HG03521 (cell line): Measurements from ENCODE around the gene CLEC4M.
"Not testable (repeated sequence)": the region's sequence is repeated elsewhere in the genome, so short reads cannot be mapped to it uniquely, and the experiment has no call there.

Source experiments
- ATAC-seq: cut with Tn5 transposase; IDR thresholded peaks from one replicate; pipeline ENCODE4 v1.9.1; 2021; ENCODE audit warnings: mild to moderate bottlenecking, moderate library complexity; ENCODE audit not compliant: unreplicated experiment

Gene CLEC4M

DNA sequence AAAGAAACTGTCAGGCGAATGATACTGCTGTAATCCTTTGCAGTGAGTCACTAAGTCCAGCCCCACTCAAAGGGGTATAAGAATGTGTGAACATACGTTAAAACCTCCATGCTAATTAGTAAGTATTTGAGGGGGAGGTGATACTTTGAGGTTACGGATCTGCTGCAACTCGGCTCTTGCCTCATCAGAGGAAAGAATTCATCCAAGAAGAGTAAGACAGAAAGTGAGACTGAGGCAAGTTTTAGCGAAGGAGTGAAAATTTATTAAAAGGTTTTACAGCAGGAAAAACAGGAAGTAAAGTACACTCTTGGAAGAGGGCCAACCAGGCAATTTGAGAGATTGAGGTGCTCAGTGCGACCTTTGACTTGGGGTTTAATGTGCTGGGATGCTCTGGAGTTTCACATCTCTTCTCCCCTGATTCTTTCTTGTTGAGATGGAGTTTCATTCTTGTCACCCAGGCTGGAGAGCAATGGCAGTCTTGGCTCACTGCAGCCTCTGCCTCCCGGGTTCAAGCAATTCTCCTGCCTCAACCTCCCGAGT, 9.8 kb downstream of the CLEC4M start:
- ATAC-seq: no peak

DNA sequence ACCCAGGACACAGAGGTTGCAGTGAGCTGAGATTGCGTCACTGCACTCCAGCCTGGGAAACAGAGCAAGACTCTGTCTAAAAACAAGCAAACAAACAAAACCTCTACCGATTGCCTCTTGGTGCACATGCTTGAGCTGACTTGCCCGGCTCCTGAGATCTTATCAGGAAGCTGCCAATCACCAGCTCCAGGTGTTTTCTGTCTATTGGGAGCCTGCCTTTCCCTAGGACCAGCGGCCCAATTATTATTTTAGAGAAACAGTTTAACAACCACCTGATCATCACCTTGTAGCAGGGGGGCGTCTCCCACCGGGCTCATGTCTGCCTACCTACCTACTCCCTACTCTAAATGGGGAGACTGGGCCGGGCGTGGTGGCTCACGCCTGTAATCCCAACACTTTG, 10.8 kb downstream of the CLEC4M start:
- ATAC-seq: no peak

DNA sequence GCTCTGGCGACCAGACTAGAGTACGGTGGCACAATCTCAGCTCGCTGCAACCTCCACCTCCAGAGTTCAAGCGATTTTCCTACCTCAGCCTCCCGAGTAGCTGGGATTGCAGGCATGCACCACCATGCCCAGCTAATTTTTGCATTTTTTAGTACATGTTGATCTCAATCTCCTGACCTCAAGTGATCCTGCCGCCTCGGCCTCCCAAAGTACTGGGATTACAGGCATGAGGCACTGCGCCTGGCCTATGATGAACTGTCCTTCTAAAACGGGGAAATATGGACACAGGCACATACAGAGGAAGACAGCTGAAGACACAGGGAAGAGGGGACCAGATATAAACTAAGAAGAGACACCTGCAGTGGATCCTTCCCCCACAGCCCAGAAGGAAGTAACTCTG, 12.7 kb downstream of the CLEC4M start:
- ATAC-seq: no peak

DNA sequence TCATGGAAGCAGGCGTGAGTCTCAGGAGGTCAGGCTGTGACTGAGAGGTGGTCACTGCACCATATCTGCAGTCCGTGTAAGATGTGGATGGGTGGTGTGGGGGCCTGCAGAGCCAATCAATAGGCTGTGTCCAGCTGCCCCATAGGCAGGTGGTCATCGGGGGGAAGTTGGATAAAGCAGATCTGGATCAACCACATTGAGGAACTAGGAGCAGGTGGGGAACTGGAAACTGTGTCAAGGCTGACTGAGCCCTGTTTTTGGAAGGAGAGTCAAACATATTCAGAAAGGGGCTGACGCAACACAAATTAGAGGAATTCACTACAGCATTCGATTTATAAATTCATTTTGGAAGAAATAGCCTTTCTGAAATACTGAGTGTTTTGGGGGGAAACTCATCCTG, 15.0 kb downstream of the CLEC4M start:
- ATAC-seq: no peak

GRCh38 chr19:7779631-7780486, 16.8 kb downstream of the CLEC4M start:
- ATAC-seq: no peak

DNA sequence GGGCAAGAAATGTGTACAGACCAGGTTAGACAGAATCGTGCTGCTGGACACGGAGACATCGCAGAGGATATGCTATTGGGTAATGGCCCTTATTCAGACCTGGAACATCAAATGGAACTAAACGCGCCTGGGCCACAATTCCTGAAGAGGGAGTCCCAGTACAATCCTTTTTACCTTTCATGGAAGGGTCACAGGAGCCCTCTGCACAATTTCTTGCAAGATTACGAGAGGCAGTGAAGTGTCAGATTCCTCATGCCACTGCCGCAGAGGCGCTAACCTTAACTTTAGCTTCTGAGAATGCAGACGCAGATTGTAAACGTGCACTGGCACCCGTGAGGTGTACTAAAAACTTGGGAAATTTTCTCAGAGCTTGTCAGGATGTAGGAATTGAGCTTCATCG, 18.1 kb downstream of the CLEC4M start:
- ATAC-seq: no peak

DNA sequence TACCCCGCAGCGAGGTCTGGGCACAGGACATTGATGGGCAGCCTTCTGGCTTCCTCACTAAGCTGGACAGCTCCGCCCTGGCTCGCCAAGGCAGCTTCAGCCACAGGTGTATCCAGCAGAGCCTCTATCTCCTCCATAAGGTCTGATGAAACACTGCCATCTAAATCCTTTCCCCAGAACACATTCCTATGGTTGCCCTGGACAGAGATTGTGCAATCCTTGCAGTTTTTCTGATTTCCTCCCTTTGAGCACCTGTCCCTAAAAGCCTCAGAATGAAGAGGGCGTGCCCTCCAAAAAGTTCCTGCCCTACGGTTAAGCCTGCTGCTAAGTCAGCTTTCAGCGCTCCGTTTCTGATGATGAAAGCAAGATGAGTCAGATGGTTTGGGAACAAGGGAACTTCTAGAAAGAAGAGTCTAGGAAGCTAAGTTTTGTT, 21.0 kb downstream of the CLEC4M start:
- no peak for ATAC-seq

DNA sequence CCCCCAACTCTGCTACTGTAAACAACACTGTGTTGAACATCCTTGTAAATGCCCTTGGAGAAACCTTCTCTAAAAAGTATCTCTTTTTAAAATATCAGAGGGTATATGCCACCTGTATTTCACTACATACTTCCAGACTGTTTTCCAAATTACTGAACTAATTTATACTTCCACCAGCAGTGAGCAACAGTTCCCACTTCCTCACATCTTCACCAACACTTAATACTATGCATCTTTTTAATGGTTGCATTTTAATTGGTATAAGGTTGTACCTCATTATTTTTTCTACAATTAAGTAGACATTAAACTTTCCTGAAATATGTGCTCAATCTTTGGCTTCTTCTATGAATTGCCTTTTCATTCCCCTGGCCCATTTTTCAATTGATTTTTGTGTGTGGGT, 21.8 kb downstream of the CLEC4M start:
- no peak for ATAC-seq

GRCh38 chr19:7787141-7787540, 24.1 kb downstream of the CLEC4M start:
- ATAC-seq: no peak

DNA sequence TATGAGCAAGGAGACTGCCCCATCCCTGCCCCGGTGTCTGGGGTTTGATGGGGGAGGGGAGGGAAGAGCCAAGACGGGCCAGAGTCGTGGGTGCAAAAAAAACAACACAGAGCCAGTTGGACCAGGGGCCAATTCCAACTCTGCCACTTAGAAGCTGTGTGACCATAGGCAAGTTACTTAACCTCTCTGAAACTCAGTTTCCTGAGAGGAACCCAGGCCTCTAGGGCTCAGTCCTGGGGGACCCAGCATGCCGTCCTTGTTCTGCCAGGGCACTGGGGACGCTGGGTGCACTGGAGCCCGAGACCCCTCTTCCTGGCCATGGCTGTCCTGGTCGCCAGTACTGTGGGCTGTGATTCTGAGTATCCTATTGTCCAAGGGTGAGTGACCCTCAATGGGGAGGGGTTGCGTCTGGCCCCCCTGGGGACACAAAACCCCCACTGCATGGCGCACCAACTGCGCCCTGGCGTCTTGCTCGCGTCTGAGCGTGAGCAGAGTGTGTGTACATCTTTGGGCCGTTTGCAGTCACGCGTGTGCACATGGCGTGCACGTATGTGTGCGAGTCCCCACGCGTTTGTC, 24.6 kb downstream of the CLEC4M start:
- ATAC-seq: no peak

GRCh38 chr19:7788178-7788932, 25.3 kb downstream of the CLEC4M start:
- no peak for ATAC-seq

GRCh38 chr19:7788933-7789323, 25.9 kb downstream of the CLEC4M start:
- no peak for ATAC-seq

- no peak for ATAC-seq
These were observed 26.4 kb downstream of the CLEC4M start for GRCh38 chr19:7789447-7789846.

- no peak for ATAC-seq
These were observed 27.4 kb downstream of the CLEC4M start for GRCh38 chr19:7790416-7790815.

GRCh38 chr19:7792281-7792680, 29.2 kb downstream of the CLEC4M start:
- ATAC-seq: no peak

DNA sequence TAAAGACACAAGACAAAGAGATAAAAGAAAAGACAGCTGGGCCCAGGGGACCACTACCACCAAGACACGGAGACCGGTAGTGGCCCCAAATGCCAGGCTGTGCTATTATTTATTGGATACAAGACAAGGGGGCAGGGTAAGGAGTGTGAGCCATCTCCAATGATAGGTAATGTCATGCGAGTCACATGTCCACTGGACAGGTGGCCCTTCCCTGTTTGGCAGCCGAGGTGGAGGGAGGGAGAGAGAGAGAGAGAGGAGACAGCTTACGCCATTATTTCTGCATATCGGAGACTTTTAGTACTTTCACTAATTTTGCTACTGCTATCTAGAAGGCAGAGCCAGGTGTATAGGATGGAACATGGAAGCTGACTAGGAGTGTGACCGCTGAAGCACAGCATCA, 29.7 kb downstream of the CLEC4M start:
- not testable (repeated sequence) for ATAC-seq

GRCh38 chr19:7793493-7793892, 30.4 kb downstream of the CLEC4M start:
- ATAC-seq: no peak

DNA sequence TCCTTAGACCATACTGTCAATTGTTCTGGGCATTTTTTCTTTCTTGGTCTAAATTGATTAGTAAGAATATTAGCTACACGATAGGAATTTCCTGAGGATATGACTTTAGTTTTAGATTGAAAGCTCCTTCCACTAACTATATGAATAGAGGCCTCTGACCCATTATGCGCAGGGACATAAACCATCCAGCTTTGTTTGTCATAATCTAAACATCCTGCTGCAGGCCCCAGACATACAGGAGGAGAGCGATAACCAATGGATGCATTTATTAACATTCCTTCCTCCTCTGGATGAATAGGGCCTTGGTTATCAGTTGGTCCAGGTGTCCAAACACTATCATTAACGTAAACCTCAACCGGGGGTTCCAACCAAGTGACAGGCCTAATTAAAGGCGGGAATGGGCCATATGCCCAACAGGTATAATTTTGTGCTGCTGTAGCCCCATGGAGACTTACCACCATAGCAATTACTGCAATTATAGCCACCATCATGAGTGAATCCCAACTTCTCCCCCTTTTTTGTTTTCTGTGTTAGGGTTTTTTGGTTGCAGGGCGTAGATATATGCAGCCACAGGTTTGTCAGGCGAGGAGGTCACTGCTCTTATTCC, 32.6 kb downstream of the CLEC4M start:
- ATAC-seq: no peak

DNA sequence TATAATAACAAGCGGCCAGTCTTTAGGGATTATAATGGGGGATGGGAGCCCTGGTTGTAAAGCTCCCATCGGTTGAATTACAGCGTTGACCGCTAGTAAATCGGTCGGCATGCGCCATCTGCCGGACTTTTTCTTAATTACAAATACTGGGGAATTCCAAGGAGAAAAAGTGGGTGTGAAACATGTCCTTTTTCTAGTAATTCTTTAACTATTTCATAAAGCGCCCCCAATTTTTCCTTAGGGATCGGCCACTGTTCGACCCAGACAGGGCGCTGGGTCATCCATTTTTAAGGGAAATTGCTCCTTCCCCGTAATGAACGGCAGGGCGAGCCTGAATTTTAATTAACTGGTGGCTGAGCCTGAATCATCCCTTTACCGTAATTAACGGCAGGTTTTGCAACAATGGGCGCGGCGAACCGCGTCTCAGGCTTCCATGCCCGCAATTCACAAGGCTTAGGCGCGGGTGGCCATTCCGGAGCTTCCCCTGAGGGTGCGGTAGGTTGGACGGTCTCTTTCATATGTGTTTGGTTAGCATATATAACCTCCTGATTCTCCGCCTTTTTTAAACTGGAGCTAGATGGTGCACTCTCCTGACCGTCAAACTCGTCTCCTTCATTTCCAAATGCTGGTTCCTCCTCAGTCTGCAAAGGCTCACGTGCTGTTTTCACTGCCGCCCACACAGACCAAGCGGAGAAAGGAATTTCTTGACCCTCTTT, 36.8 kb downstream of the CLEC4M start:
- no peak for ATAC-seq

DNA sequence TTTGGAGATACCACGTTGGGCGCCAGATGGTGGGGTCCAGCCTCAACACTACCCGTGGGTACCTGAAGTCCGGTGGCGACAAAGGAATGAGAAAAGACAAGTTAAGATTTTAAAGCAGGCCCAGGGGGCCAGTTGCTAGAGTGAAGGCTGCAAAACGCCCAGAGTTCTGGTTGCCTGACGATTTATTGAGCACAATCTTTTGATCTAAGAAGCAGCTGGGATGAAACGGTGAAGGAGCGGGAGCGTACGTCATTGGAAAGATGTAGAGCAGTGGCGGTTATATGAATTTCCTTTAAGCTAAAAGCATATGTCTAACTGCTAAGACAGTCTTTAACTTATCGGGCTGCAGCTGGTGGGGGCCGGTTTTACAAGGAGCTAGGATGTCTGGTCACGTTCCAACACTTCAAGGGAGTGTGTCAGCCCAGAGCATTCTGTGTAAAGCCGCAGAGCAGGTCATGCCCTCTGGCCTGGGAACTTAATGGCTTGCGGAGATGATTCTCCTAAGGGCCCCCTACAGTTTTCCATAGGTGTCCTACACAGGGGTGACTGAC, 38.1 kb downstream of the CLEC4M start:
- ATAC-seq: no peak
